T-helper 1 cell treated with Interleukin-12 subunit alpha and Interleukin-12 subunit beta and Interleukin-4 antibody, amounts not matched to agents 30 ng/mL and 1 ng/mL, for 36 hours (primary cell): Measurements from ENCODE around the gene ANGPTL7. TPM values are rescaled to one million over a fixed set of nuclear protein-coding genes. Genes with fewer than 3 reads are reported as not detected.
"Not testable (repeated sequence)": the region's sequence is repeated elsewhere in the genome, so short reads cannot be mapped to it uniquely, and the experiment has no call there.

Source experiments
- intact Hi-C: fragments of 100-400 bp; cut with micrococcal nuclease; formaldehyde crosslinking; loops from one replicate; pipeline ENCODE4 v1.15.1; 2024
- total RNA-seq: library from RNA; stranded (reverse); gene quantifications from 2 replicates; pipeline ENCODE4 v1.2.3, GENCODE V29; 2022

Gene ANGPTL7
- total RNA-seq = not detected in 2 replicates

- intact Hi-C loops = no loop called here
Measured at GRCh38 chr1:11188858-11189451, at the start of gene ANGPTL7. ANGPTL7 (plus strand) TSS chr1:11189355; CDS start chr1:11189580, 225 bp downstream.

GRCh38 chr1:11142618-11143391 lies 46.4 kb upstream of the ANGPTL7 start:
- intact Hi-C loops = no loop called here

- intact Hi-C loops = no loop called here
Measured at GRCh38 chr1:11143401-11143800, 45.8 kb upstream of the ANGPTL7 start.

- intact Hi-C loops = no loop called here
Measured at GRCh38 chr1:11143907-11144306, 45.2 kb upstream of the ANGPTL7 start.

- intact Hi-C loops = no loop called here
Measured at GRCh38 chr1:11144570-11145256, 44.4 kb upstream of the ANGPTL7 start.

GRCh38 chr1:11145741-11146140 lies 43.4 kb upstream of the ANGPTL7 start:
- intact Hi-C loops = no loop called here

GRCh38 chr1:11147197-11147770 lies 41.9 kb upstream of the ANGPTL7 start:
- intact Hi-C loops = no loop called here

- intact Hi-C loops = no loop called here
Measured at GRCh38 chr1:11150326-11150725, 38.8 kb upstream of the ANGPTL7 start.

GRCh38 chr1:11151114-11151513 lies 38.0 kb upstream of the ANGPTL7 start:
- intact Hi-C loops = no loop called here

- intact Hi-C loops = no loop called here
Measured at GRCh38 chr1:11151826-11152612, 37.1 kb upstream of the ANGPTL7 start.

GRCh38 chr1:11152755-11153154 lies 36.4 kb upstream of the ANGPTL7 start:
- intact Hi-C loops = no loop called here

- intact Hi-C loops = no loop called here
Measured at GRCh38 chr1:11153184-11153583, 36.0 kb upstream of the ANGPTL7 start.

GRCh38 chr1:11156441-11156840 lies 32.7 kb upstream of the ANGPTL7 start:
- intact Hi-C loops = no loop called here

- intact Hi-C loops = no loop called here
Measured at GRCh38 chr1:11156963-11157362, 32.2 kb upstream of the ANGPTL7 start.

- intact Hi-C loops = no loop called here
Measured at GRCh38 chr1:11157394-11157793, 31.8 kb upstream of the ANGPTL7 start.

- intact Hi-C loops = no loop called here
Measured at GRCh38 chr1:11157867-11158266, 31.3 kb upstream of the ANGPTL7 start.

GRCh38 chr1:11158291-11158690 lies 30.9 kb upstream of the ANGPTL7 start:
- intact Hi-C loops = no loop called here

GRCh38 chr1:11158720-11159321 lies 30.3 kb upstream of the ANGPTL7 start:
- intact Hi-C loops = no loop called here

- intact Hi-C loops = not testable (repeated sequence)
Measured at GRCh38 chr1:11162752-11163151, 26.4 kb upstream of the ANGPTL7 start.

GRCh38 chr1:11166744-11167143 lies 22.4 kb upstream of the ANGPTL7 start:
- intact Hi-C loops = not testable (repeated sequence)

- intact Hi-C loops = no loop called here
Measured at GRCh38 chr1:11168731-11169130, 20.4 kb upstream of the ANGPTL7 start.
